ENCODE data around the gene MTURN.

MTURN gene

GRCh38 chr7:30136743-30137485, 2.1 kb downstream of the MTURN start:
- DNase-seq (ENCODE audit: extremely low read depth, insufficient read length): no peak
- no peak for TF ChIP-seq CTCF (IDR thresholded peaks at IDR 0.05; ENCODE audit: insufficient read depth, low read length, poor library complexity, severe bottlenecking)
- H3K36me3 ChIP-seq (ENCODE audit: control insufficient read depth, insufficient read depth, low read length): no peaks in the 10 kb centered on the region
- no peak overlapping the region for H3K4me3 ChIP-seq (replicated peaks; ENCODE audit: low read depth, low read length)
- H3K27me3 ChIP-seq (replicated peaks; ENCODE audit: control insufficient read depth, insufficient read depth, low read length): peaks cover 1% of the 10 kb centered on the region; the same call in 1 of the 2 replicates

- no peak for TF ChIP-seq CTCF (IDR thresholded peaks at IDR 0.05; ENCODE audit: insufficient read depth, low read length, poor library complexity, severe bottlenecking)
- DNase-seq (ENCODE audit: extremely low read depth, insufficient read length): no peak
- H3K27me3 ChIP-seq (replicated peaks; ENCODE audit: control insufficient read depth, insufficient read depth, low read length): peaks cover 3% of the 10 kb centered on the region; the same call in 1 of the 2 replicates
- no peaks in the 10 kb centered on the region for H3K36me3 ChIP-seq (ENCODE audit: control insufficient read depth, insufficient read depth, low read length)
- no peak overlapping the region for H3K4me3 ChIP-seq (replicated peaks; ENCODE audit: low read depth, low read length)
Measured at GRCh38 chr7:30139836-30140384, 5.1 kb downstream of the MTURN start.

- DNase-seq (ENCODE audit: extremely low read depth, insufficient read length): no peak
- H3K36me3 ChIP-seq (ENCODE audit: control insufficient read depth, insufficient read depth, low read length): no peaks in the 10 kb centered on the region
- peaks cover 3% of the 10 kb centered on the region; the same call in 1 of the 2 replicates for H3K27me3 ChIP-seq (replicated peaks; ENCODE audit: control insufficient read depth, insufficient read depth, low read length)
- no peak overlapping the region for H3K4me3 ChIP-seq (replicated peaks; ENCODE audit: low read depth, low read length)
- no peak for TF ChIP-seq CTCF (IDR thresholded peaks at IDR 0.05; ENCODE audit: insufficient read depth, low read length, poor library complexity, severe bottlenecking)
Measured at GRCh38 chr7:30140456-30140855, 5.7 kb downstream of the MTURN start.

- no peak for DNase-seq (ENCODE audit: extremely low read depth, insufficient read length)
- no peak overlapping the region for H3K4me3 ChIP-seq (replicated peaks; ENCODE audit: low read depth, low read length)
- no peak for TF ChIP-seq CTCF (IDR thresholded peaks at IDR 0.05; ENCODE audit: insufficient read depth, low read length, poor library complexity, severe bottlenecking)
- no peaks in the 10 kb centered on the region for H3K36me3 ChIP-seq (ENCODE audit: control insufficient read depth, insufficient read depth, low read length)
- peaks cover 1% of the 10 kb centered on the region; the same call in 1 of the 2 replicates for H3K27me3 ChIP-seq (replicated peaks; ENCODE audit: control insufficient read depth, insufficient read depth, low read length)
Measured at GRCh38 chr7:30142710-30143109, 7.9 kb downstream of the MTURN start.

- no peak for TF ChIP-seq CTCF (IDR thresholded peaks at IDR 0.05; ENCODE audit: insufficient read depth, low read length, poor library complexity, severe bottlenecking)
- Histone ChIP-seq H3K4me3 (replicated peaks; ENCODE audit: low read depth, low read length) (no peak overlapping the region), H3K36me3 (ENCODE audit: control insufficient read depth, insufficient read depth, low read length) (no peaks in the 10 kb centered on the region), H3K27me3 (replicated peaks; ENCODE audit: control insufficient read depth, insufficient read depth, low read length) (peaks cover 1% of the 10 kb centered on the region; the same call in 1 of the 2 replicates)
- DNase-seq (ENCODE audit: extremely low read depth, insufficient read length): no peak
Measured at GRCh38 chr7:30143748-30144251, 9.0 kb downstream of the MTURN start.

Data from GM06990 (cell line).